SK-N-SH (cell line): ENCODE measurements around the gene MYO10. TPM values are rescaled to one million over a fixed set of nuclear protein-coding genes. Genes with fewer than 3 reads are reported as not detected.

ENCODE experiments used
- CTCF ChIA-PET: fragments of 300-600, 350-600 bp; formaldehyde crosslinking; extraction: SDS; loops from one replicate; lab custom pipeline; 2021; lab: Yijun Ruan, JAX
- POLR2A ChIA-PET: fragments of 350-600 bp; sonication (Branson Sonifier 250); formaldehyde crosslinking; extraction: SDS; loops from one replicate; lab custom pipeline; 2020; ENCODE audit warnings: antibody characterized with exemption, inconsistent platforms; lab: Yijun Ruan, JAX
- DNase-seq: peaks from one replicate; pipeline ENCODE4 v3.0.0; 2012
- H2AFZ ChIP-seq: fragments of 200-600 bp; sonication (generic); 2 replicates; pipeline ENCODE4 v1.8.1; 2016; ENCODE audit warnings: antibody characterized with exemption, mild to moderate bottlenecking, low read depth
- H3F3A ChIP-seq: fragments of 200-600 bp; sonication (generic); replicated peaks from 2 replicates; pipeline ENCODE3; 2016; ENCODE audit warnings: antibody characterized with exemption, mild to moderate bottlenecking; ENCODE audit not compliant: insufficient read depth
- H3K27ac ChIP-seq, 2 experiments: fragments of 200-500 bp in 1 of 2; fragments of 200-600 bp in 1 of 2; sonication (Bioruptor generic) in 1 of 2; sonication (generic), shearing (Covaris generic) in 1 of 2; 2 replicates each; pipeline versions ENCODE4 v1.5.1 to v1.6.1; 2014 to 2016; ENCODE audit warnings: low read depth in 2 of 2, inconsistent platforms in 1 of 2, low read length in 1 of 2, mild to moderate bottlenecking in 1 of 2, mixed read lengths in 1 of 2
- H3K27me3 ChIP-seq: fragments of 200-600 bp; sonication (generic), shearing (Covaris generic); 2 replicates; pipeline ENCODE4 v1.6.1; 2016; ENCODE audit warnings: mixed run types; ENCODE audit not compliant: insufficient read depth
- H3K36me3 ChIP-seq, 2 experiments: fragments of 200-500 bp in 1 of 2; fragments of 200-600 bp in 1 of 2; sonication (Bioruptor generic) in 1 of 2; sonication (generic) in 1 of 2; replicated peaks in 1 of 2; 2 replicates each; pipeline versions ENCODE3 to v1.5.1; 2014 to 2016; ENCODE audit warnings: low read length in 1 of 2, mild to moderate bottlenecking in 1 of 2; ENCODE audit not compliant: insufficient read depth in 2 of 2, control insufficient read depth in 1 of 2
- H3K4me1 ChIP-seq, 2 experiments: fragments of 200-500 bp in 1 of 2; fragments of 200-600 bp in 1 of 2; sonication (Bioruptor generic) in 1 of 2; sonication (generic), shearing (Covaris generic) in 1 of 2; 2 replicates each; pipeline versions ENCODE4 v1.5.1 to v1.6.1; 2014 to 2016; ENCODE audit warnings: low read depth in 1 of 2, low read length in 1 of 2, mixed run types in 1 of 2; ENCODE audit not compliant: insufficient read depth in 2 of 2, control insufficient read depth in 1 of 2
- H3K4me2 ChIP-seq: fragments of 200-600 bp; sonication (generic), shearing (Covaris generic); 2 replicates; pipeline ENCODE4 v1.6.1; 2017; ENCODE audit warnings: mixed run types
- H3K4me3 ChIP-seq, 2 experiments: fragments of 200-500 bp in 1 of 2; fragments of 200-600 bp in 1 of 2; sonication (Bioruptor generic) in 1 of 2; sonication (generic), shearing (Covaris generic) in 1 of 2; 2 replicates each; pipeline versions ENCODE4 v1.5.1 to v1.8.1; 2014 to 2016; ENCODE audit warnings: low read depth in 2 of 2, inconsistent platforms in 1 of 2, low read length in 1 of 2, mild to moderate bottlenecking in 1 of 2, mixed read lengths in 1 of 2, moderate library complexity in 1 of 2
- H3K79me2 ChIP-seq: fragments of 200-600 bp; sonication (generic); 2 replicates; pipeline ENCODE4 v1.8.1; 2017; ENCODE audit warnings: mild to moderate bottlenecking; ENCODE audit not compliant: insufficient read depth
- H3K9ac ChIP-seq: fragments of 200-600 bp; sonication (generic); 2 replicates; pipeline ENCODE4 v1.6.1; 2017; ENCODE audit warnings: mixed run types
- H3K9me2 ChIP-seq: fragments of 200-600 bp; sonication (generic); 2 replicates; pipeline ENCODE4 v1.6.1; 2017; ENCODE audit warnings: mixed run types
- H3K9me3 ChIP-seq: fragments of 200-600 bp; sonication (generic); 2 replicates; pipeline ENCODE4 v1.6.1; 2017; ENCODE audit warnings: mixed run types, mild to moderate bottlenecking, moderate library complexity
- H4K20me1 ChIP-seq: fragments of 200-600 bp; sonication (generic); 2 replicates; pipeline ENCODE4 v1.6.1; 2017; ENCODE audit warnings: mild to moderate bottlenecking, mixed run types; ENCODE audit not compliant: insufficient read depth
- CTCF ChIP-seq: fragments of 200-600 bp; sonication (generic); IDR thresholded peaks from 2 replicates; pipeline ENCODE4 v1.6.1; 2017; ENCODE audit warnings: antibody characterized with exemption, mild to moderate bottlenecking, moderate library complexity
- EZH2phosphoT487 ChIP-seq: fragments of 200-600 bp; sonication (generic); IDR thresholded peaks from 2 replicates; pipeline ENCODE4 v1.6.1; 2017; ENCODE audit warnings: low read depth, mixed run types, mild to moderate bottlenecking, antibody characterized with exemption, moderate library complexity, borderline replicate concordance
- FOSL2 ChIP-seq: IDR thresholded peaks from 2 replicates; pipeline ENCODE4 v1.4.0; 2012; ENCODE audit warnings: low read depth, mild to moderate bottlenecking, moderate library complexity, borderline replicate concordance
- FOXM1 ChIP-seq: IDR thresholded peaks from 2 replicates; pipeline ENCODE4 v1.4.0; 2012; ENCODE audit warnings: low read depth, mild to moderate bottlenecking
- GATA2 ChIP-seq: sonication (generic); formaldehyde crosslinking; IDR thresholded peaks from 2 replicates; pipeline ENCODE4 v1.5.0; 2020; ENCODE audit warnings: mild to moderate bottlenecking, missing genetic modification reagents
- REST ChIP-seq: IDR thresholded peaks from 2 replicates; pipeline ENCODE4 v1.6.1; 2012; ENCODE audit warnings: mild to moderate bottlenecking, low read depth, low read length, moderate library complexity
- TEAD4 ChIP-seq: IDR thresholded peaks from 2 replicates; pipeline ENCODE4 v1.4.0; 2012; ENCODE audit warnings: mild to moderate bottlenecking, borderline replicate concordance; ENCODE audit not compliant: insufficient read depth
- WGBS: methylation state at CpG from one replicate; pipeline ENCODE4 v1.1.6; 2017; ENCODE audit warnings: low lambda C conversion rate; 5-methylcytosine and 5-hydroxymethylcytosine counted together
- polyA plus RNA-seq, 3 experiments: library from polyadenylated mRNA; depleted of rRNA; stranded (reverse); fragments of >200 nt; gene quantifications; 2 replicates each; pipeline ENCODE4 v1.2.3, GENCODE V29; 2012
- TF ChIP-seq, protein P1 (sequence below): IDR thresholded peaks from 2 replicates; pipeline ENCODE4 v1.4.0; 2012; ENCODE audit warnings: low read depth, borderline replicate concordance
- TF ChIP-seq, protein P2 (sequence below): IDR thresholded peaks from 2 replicates; pipeline ENCODE4; 2012

MYO10 gene
- polyA plus RNA-seq, 1 of the 3 experiments (the other 2 are of a cell fraction): 8.1 TPM

- CTCF ChIA-PET: no interaction called here
- no peak overlapping the region for H3K27ac ChIP-seq
- no peaks in the 10 kb centered on the region for H3K9me3 ChIP-seq
- H3K4me1 ChIP-seq: peaks cover 0 to 6% of the 10 kb centered on the region in 2 experiments; a peak in 2 of 4 replicates
- no peak for DNase-seq
- no peak overlapping the region for H3K4me3 ChIP-seq
- H3K27me3 ChIP-seq: no peaks in the 10 kb centered on the region
- no peaks in the 10 kb centered on the region for H3K9me2 ChIP-seq
- peaks cover 36% of the 10 kb centered on the region for H3K79me2 ChIP-seq
- 100% methylated on average over 3 of the region's 3 CpGs for WGBS
- TF ChIP-seq GATA2 (CRISPR knock-in tag) (no peak), EZH2phosphoT487 (no peak), FOXM1 (no peak), TEAD4 (no peak), FOSL2 (no peak), CTCF (no peak), REST (no peak)
- TF ChIP-seq, protein P1, sequence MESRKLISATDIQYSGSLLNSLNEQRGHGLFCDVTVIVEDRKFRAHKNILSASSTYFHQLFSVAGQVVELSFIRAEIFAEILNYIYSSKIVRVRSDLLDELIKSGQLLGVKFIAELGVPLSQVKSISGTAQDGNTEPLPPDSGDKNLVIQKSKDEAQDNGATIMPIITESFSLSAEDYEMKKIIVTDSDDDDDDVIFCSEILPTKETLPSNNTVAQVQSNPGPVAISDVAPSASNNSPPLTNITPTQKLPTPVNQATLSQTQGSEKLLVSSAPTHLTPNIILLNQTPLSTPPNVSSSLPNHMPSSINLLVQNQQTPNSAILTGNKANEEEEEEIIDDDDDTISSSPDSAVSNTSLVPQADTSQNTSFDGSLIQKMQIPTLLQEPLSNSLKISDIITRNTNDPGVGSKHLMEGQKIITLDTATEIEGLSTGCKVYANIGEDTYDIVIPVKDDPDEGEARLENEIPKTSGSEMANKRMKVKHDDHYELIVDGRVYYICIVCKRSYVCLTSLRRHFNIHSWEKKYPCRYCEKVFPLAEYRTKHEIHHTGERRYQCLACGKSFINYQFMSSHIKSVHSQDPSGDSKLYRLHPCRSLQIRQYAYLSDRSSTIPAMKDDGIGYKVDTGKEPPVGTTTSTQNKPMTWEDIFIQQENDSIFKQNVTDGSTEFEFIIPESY: no peak
- TF ChIP-seq, protein P2, sequence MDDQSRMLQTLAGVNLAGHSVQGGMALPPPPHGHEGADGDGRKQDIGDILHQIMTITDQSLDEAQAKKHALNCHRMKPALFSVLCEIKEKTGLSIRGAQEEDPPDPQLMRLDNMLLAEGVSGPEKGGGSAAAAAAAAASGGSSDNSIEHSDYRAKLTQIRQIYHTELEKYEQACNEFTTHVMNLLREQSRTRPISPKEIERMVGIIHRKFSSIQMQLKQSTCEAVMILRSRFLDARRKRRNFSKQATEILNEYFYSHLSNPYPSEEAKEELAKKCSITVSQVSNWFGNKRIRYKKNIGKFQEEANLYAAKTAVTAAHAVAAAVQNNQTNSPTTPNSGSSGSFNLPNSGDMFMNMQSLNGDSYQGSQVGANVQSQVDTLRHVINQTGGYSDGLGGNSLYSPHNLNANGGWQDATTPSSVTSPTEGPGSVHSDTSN: no peak
- TF ChIP-seq, all 33 proteins: peak for 0
- Histone ChIP-seq H4K20me1 (no peaks in the 10 kb centered on the region; the same call in 1 of the 2 replicates), H3F3A (peaks cover 3% of the 10 kb centered on the region), H3K36me3 (peaks cover 16 to 69% of the 10 kb centered on the region in 2 experiments), H3K9ac (no peak overlapping the region), H3K4me2 (no peak overlapping the region), H2AFZ (no peak overlapping the region)
- POLR2A ChIA-PET: no interaction called here
Observed at GRCh38 chr5:16707869-16708192, 228.3 kb downstream of the MYO10 start.
